ENCODE measurements around the gene PPIL6. TPM values are rescaled to one million over a fixed set of nuclear protein-coding genes. Genes with fewer than 3 reads are reported as not detected.

The PPIL6 gene
- total RNA-seq, 4 donors from 2014 or later = 2.2 to 9.2 (median 5.5) TPM

DNA sequence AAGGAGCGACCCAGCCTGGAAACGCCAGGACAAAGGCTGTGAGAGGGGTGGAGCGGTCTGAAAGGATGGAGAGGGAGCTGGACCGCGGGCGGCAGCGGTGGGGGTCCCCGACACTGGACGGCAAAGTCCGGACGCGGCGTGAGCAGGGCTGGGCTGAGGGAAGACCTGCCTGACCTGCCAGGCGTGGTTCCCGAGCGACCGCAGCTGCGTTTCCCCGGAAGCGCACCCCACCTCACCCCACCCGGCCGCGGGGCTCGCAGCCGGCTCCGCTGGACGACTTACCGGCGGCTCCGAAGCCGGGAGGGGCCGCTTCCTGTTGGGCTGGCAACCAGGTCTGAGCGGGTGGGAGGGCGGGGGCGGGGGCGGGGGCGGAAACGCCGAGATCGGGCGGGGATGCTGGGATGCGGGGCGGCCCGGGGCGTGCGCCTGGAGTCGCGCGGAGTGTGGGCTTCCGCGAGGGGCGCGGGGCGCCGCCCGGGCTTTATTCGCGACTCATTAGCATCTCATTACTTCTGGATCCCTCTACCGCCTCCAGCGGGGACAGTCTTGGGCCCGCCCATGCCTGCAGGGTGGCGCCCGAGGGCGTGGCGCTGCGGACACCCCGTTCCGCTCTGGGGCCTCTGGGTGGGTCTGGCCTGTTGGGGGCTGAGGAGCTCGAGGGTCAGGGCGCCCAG lies 15.1 kb upstream of the PPIL6 start, which contains the start of gene MICAL1:
Gene MICAL1, minus strand, starts transcription at position 336 of the 674 bp plus-strand sequence. CDS start 1,576 bp downstream, outside the sequence.
- Histone ChIP-seq H3K9me3 (no peaks in the 10 kb centered on the region), H3K27me3 (no peaks in the 10 kb centered on the region), H3K4me1 (peaks cover 20 to 33% (median 31%) of the 10 kb centered on the region in 4 donors), H3K36me3 (peaks cover 0 to 16% (median 13%) of the 10 kb centered on the region in 4 donors), H3K27ac (replicated peaks in 1 of 4) (peak within 1 kb of the TSS; percentile 64 to 80 (median 76)), H3K4me3 (peak within 1 kb of the TSS; percentile 65 to 90 (median 80))
- TF ChIP-seq EP300 (IDR thresholded peaks at IDR 0.05) = no peak
- no peak for TF ChIP-seq POLR2A (IDR thresholded peaks at IDR 0.05; ENCODE audit: low read depth)
- TF ChIP-seq POLR2AphosphoS5 (IDR thresholded peaks at IDR 0.05) = peak; percentile 37 to 78
- TF ChIP-seq, protein P1, sequence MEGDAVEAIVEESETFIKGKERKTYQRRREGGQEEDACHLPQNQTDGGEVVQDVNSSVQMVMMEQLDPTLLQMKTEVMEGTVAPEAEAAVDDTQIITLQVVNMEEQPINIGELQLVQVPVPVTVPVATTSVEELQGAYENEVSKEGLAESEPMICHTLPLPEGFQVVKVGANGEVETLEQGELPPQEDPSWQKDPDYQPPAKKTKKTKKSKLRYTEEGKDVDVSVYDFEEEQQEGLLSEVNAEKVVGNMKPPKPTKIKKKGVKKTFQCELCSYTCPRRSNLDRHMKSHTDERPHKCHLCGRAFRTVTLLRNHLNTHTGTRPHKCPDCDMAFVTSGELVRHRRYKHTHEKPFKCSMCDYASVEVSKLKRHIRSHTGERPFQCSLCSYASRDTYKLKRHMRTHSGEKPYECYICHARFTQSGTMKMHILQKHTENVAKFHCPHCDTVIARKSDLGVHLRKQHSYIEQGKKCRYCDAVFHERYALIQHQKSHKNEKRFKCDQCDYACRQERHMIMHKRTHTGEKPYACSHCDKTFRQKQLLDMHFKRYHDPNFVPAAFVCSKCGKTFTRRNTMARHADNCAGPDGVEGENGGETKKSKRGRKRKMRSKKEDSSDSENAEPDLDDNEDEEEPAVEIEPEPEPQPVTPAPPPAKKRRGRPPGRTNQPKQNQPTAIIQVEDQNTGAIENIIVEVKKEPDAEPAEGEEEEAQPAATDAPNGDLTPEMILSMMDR (IDR thresholded peaks at IDR 0.05) = peak in 1 of 3 experiments; percentile 45
- under 1% methylated on average over 30 of the region's 70 CpGs for WGBS
- intact Hi-C loops (cut with DNase I) = no loop called here
- DNase-seq (ENCODE audit: extremely low spot score) = no peak

DNA sequence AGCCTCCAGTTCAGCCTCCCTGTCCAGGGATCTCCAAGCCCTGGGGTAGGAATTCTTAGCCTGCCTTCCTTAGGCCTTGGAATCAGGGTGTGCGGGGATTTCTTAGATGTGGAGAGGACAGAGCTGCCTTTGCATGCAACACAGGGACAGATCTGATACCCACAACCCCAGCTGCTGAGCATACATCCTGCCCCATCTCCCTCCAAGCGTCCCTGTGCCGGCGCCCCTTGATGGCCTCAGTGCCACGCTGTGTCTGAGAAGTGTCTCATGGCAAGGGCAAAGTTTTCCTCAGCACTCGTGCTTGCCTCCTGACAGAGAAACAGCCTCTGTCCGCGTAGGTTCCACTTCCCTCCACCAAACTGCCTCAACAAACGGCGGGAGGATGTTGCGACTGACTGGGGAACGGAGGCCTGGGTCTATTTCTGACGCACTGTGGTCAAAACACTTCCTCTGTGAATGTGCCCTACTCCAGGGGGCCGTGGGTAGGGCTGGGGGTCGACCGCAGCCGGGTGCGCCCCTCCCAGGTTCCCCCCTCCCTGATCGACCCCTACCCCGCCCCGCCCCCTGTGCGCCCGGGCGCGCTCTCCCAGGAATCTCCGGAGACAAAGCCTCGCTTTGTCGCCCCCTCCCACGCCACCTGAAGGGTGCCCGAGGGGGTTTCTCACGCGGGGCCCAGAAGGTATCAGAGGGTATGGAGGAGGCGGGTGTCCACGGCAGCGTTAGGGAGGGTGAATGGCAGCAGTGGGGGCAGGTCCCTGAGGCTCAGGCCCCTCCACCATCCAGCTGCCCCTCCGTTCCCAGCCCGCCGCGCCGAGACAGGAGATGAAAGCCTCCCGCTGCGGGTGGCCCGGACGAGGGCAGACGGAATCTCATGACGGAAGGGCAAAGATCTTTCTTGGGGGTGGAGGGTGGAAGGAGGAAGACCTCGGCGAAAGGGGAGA lies 14.3 kb upstream of the PPIL6 start:
- intact Hi-C loops (cut with DNase I) = no loop called here
- H3K27me3 ChIP-seq = no peaks in the 10 kb centered on the region
- peaks cover 20 to 33% (median 31%) of the 10 kb centered on the region in 4 donors for H3K4me1 ChIP-seq
- no peak for DNase-seq (ENCODE audit: extremely low spot score)
- H3K9me3 ChIP-seq = no peaks in the 10 kb centered on the region
- peak overlapping the region; percentile 64 to 80 (median 76) for H3K27ac ChIP-seq (replicated peaks in 1 of 4)
- peaks cover 0 to 16% (median 13%) of the 10 kb centered on the region in 4 donors for H3K36me3 ChIP-seq
- peak; percentile 31 to 32 for TF ChIP-seq POLR2AphosphoS5 (IDR thresholded peaks at IDR 0.05)
- TF ChIP-seq, protein P1 (IDR thresholded peaks at IDR 0.05) = no peak
- 17% methylated on average over 30 of the region's 48 CpGs for WGBS
- H3K4me3 ChIP-seq = peak overlapping the region; percentile 65 to 90 (median 80)

DNA sequence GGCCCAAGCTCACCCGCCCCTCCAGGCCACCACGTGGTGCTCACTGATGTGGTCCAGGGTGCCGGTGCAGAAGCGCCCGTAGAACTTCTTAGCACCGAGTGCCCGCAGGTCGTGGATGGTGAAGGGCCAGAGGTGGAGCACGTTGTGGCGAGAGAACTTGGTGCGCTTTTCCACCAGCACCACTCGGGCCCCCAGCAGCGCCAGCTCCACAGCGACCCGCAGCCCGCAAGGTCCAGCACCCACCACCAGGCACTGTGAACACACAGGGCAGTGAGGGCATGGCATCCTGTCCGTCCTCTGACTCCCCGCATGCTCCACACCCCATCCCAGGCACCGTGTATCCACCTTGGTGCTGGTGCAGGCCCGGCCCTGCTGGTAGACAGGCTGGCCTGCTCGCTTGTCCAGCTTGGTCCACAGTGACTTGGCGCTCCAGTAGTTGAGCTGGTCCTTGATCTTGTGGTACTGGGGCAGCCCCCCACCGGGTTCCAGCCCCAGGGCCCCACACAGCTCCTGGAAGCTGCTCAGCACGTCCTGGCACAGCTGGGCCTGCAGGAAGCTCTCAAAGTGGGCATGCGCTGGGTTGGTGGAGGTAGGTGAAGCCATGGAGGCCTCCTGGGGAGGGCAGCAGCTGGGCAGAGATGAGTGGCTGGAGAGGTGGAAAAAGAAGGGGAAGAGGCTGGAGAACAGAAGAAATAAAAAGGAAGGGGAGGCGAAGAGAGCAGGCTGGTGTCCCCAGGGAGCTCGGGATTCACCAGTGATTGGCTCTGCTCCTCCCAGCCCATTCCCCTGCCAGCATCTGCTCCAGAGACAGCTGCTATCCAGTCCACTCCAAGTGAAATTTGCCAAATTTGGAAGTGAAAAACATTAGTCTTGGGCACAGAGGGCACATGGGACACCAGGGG lies 13.4 kb upstream of the PPIL6 start:
- peak overlapping the region; percentile 64 to 80 (median 76) for H3K27ac ChIP-seq (replicated peaks in 1 of 4)
- intact Hi-C loops (cut with DNase I) = no loop called here
- H3K36me3 ChIP-seq = peaks cover 0 to 16% (median 13%) of the 10 kb centered on the region in 4 donors
- DNase-seq (ENCODE audit: extremely low spot score) = no peak
- peaks cover 20 to 33% (median 31%) of the 10 kb centered on the region in 4 donors for H3K4me1 ChIP-seq
- no peak for TF ChIP-seq POLR2A (IDR thresholded peaks at IDR 0.05; ENCODE audit: low read depth)
- no peak for TF ChIP-seq POLR2AphosphoS5 (IDR thresholded peaks at IDR 0.05)
- TF ChIP-seq EP300 (IDR thresholded peaks at IDR 0.05) = no peak
- TF ChIP-seq, protein P1 (IDR thresholded peaks at IDR 0.05) = no peak
- no peaks in the 10 kb centered on the region for H3K27me3 ChIP-seq
- H3K9me3 ChIP-seq = no peaks in the 10 kb centered on the region
- WGBS = 85% methylated on average over 14 of the region's 27 CpGs
- H3K4me3 ChIP-seq = peak overlapping the region; percentile 65 to 90 (median 80)

DNA sequence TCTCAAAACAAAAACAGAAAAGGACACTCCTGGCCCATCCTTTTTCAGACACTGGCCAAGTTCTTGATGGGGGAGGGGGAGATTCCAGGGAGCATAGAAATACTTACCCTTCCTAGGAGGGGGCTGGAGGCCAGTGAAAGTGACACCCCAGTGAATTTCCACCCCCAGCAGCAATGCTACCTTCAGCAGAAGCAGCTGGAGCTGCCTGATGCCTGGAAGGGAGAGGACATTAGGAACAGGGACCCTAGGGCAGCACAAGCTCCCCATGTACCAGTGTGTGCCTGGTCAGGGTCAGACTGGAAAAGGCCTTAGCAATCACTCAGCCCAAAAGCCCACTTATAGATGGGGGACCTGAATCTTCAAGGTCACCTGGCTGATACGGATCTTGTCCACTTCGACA lies 12.7 kb upstream of the PPIL6 start:
- H3K4me3 ChIP-seq = no peak overlapping the region
- 93% methylated on average over 2 of the region's 2 CpGs for WGBS
- H3K9me3 ChIP-seq = no peaks in the 10 kb centered on the region
- no peak overlapping the region for H3K27ac ChIP-seq (replicated peaks in 1 of 4)
- intact Hi-C loops (cut with DNase I) = no loop called here
- no peaks in the 10 kb centered on the region for H3K27me3 ChIP-seq
- DNase-seq (ENCODE audit: extremely low spot score) = no peak
- no peak for TF ChIP-seq POLR2A (IDR thresholded peaks at IDR 0.05; ENCODE audit: low read depth)
- TF ChIP-seq POLR2AphosphoS5 (IDR thresholded peaks at IDR 0.05) = no peak
- no peak for TF ChIP-seq EP300 (IDR thresholded peaks at IDR 0.05)
- TF ChIP-seq, protein P1 (IDR thresholded peaks at IDR 0.05) = no peak
- peaks cover 20 to 33% (median 31%) of the 10 kb centered on the region in 4 donors for H3K4me1 ChIP-seq
- peaks cover 0 to 16% (median 13%) of the 10 kb centered on the region in 4 donors for H3K36me3 ChIP-seq

All from esophagus muscularis mucosa (tissue), 4 donors.